Activated CD4-positive, alpha-beta T cell treated with anti-CD3 and anti-CD28 coated beads, Interleukin-2, amount 10 ng/mL, durations not matched to agents 7 days and 5 days (primary cell): Measurements from ENCODE around the gene ZNF57. TPM values are rescaled to one million over a fixed set of nuclear protein-coding genes. Genes with fewer than 3 reads are reported as not detected.

Experiments
- total RNA-seq, 2 experiments: library from RNA; stranded (reverse); gene quantifications; one replicate each; pipeline ENCODE4 v1.2.3, GENCODE V29; 2021

Gene ZNF57
- total RNA-seq, 2 experiments from 2014 or later, result 4.4 to 4.9 TPM

Other genes with a start within 250 kb of the ZNF57 start
- gene GNG7, start 198.2 kb upstream of the ZNF57 start, total RNA-seq, result 1 to 10 TPM; 1.1 to 1.2 TPM
- not detected for gene DIRAS1, start 179.6 kb upstream of the ZNF57 start, total RNA-seq
- gene SLC39A3, start 160.9 kb upstream of the ZNF57 start, total RNA-seq, result 10 to 100 TPM; 31.5 to 37.5 TPM
- gene SGTA, start 117.7 kb upstream of the ZNF57 start, total RNA-seq, result 10 to 100 TPM; 46.6 to 46.9 TPM
- gene THOP1, start 115.4 kb upstream of the ZNF57 start, total RNA-seq, result 10 to 100 TPM; 84.2 to 97.1 TPM
- gene ZNF554, start 81.1 kb upstream of the ZNF57 start, total RNA-seq, result 1 to 10 TPM; 4.1 to 4.6 TPM
- 1 to 10 TPM; 2.2 to 3.2 TPM for gene ZNF555, start 59.5 kb upstream of the ZNF57 start, total RNA-seq
- not detected for gene ZNF556, start 33.6 kb upstream of the ZNF57 start, total RNA-seq
- gene ZNF77, start 44.0 kb downstream of the ZNF57 start, total RNA-seq, result 1 to 10 TPM; 4.6 to 5.6 TPM
- 1 to 10 TPM; 1.2 to 1.6 TPM for gene TLE6, start 76.6 kb downstream of the ZNF57 start, total RNA-seq
- under 1 TPM; 0.99 to 1.00 TPM for gene TLE2, start 128.4 kb downstream of the ZNF57 start, total RNA-seq
- gene TLE5, start 161.6 kb downstream of the ZNF57 start, total RNA-seq, result 100 to 1,000 TPM; 837 to 960 TPM
- gene GNA11, start 193.4 kb downstream of the ZNF57 start, total RNA-seq, result under 1 TPM; 0.79 to 0.87 TPM
- gene GNA15, start 235.1 kb downstream of the ZNF57 start, total RNA-seq, result 10 to 100 TPM; 22.8 to 23.6 TPM